K562 treated with DMSO at 1 percent for 24 hours (cell line): ENCODE measurements around the gene MTFR2. TPM values are rescaled to one million over a fixed set of nuclear protein-coding genes. Genes with fewer than 3 reads are reported as not detected.

Experiments used
- total RNA-seq: library from RNA; unstranded; fragments of 300-600 nt; gene quantifications from 2 replicates; pipeline ENCODE4 v1.2.3, GENCODE V29; 2022; ENCODE audit warnings: low read depth; ENCODE audit not compliant: insufficient read depth

MTFR2 gene
- 16.8 and 18.2 TPM in 2 replicates for total RNA-seq

DNA sequence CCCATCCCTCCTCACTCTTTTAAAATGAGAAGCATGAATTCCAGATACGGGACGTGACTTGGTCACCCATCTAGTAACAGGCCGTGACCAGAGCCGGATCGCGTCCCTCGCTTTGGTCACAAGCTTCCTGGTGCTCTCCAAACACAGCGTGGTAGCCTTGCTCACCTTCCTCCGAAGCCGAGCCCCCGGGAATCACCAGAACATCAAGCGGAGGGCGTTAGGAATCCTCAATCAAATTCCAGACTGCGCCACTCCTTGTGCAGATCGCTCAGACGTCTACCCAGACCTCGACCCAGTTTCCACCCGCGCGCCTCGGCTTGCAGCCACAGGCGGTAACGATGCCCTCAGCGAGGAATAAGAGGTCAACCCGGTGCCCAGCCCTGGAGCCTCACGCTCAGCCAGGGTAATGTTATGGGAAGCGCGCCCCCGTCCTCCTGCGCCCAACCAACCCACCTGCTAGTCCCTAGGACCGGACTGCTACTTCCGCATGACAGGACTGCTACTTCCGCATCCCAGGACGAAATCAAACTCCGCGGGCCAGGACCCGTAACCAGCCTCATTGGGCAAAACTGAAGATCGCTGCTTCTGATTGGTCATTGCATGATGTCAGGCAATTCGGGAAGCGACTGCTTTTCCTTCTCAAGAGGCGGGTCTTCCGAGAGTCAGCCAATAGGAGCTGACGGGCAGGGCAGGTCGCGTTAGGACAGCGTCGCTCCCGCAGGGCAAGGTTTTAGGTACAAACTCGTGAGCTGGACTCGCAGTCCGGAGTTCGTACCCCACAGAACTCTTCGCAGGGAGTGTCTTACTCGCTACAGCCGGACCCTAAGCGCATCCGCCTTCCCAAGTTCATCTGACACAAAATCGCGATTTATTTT, at the start of gene MTFR2:
Gene MTFR2 (minus strand): TSS at position 501 of the 875 bp plus-strand sequence. CDS start 1,212 bp downstream, outside the sequence.

DNA sequence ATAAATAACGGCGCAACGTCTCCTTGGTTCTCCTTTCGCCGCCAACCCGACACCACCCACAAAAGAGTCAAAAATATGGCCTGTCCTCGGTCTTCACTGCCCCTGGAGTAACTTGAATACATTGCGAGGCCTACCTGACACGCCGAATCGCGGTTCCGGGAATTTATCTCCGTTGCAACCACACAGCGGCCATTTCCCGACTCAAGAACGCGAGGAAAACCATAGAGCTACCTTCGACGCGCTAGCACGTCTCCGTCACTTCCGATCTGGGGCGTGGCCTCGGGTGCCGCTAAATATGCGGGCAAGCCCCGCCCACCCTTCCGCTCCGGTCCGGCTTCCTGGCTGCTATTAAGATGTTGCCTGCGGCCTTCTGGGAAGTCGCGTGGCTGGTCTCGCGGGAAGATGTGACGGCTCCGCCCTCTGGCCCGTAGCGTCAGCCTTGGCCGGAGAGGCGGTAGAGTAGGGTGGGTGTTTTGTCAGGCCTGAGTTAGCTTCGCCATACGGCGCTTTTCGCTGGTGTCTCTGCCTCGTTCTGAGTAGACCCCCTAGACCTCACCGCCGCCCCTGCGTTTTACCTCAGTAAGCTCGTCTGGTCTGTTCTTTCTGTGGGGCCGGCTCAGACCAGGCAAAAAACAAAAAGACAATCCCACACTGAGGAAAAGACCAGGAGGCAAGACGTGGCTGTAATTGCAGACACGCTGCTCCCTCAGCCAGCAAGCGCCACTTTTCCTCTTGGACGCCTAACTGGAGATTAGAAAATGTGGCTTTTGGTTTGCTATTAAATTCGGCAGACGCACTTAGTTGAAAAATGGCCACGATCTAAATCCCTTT, 39.7 kb upstream of the MTFR2 start, which contains the start of gene BCLAF1:
Gene BCLAF1 (minus strand): TSS at position 268 of the 831 bp plus-strand sequence. CDS start 9,980 bp downstream, outside the sequence.

Other genes starting within 250 kb of the MTFR2 start
- 23.2 and 30.7 TPM in 2 replicates for gene BCLAF1, start 39.5 kb upstream of the MTFR2 start, total RNA-seq